Measurements from ENCODE around the gene PTBP3.

DNA sequence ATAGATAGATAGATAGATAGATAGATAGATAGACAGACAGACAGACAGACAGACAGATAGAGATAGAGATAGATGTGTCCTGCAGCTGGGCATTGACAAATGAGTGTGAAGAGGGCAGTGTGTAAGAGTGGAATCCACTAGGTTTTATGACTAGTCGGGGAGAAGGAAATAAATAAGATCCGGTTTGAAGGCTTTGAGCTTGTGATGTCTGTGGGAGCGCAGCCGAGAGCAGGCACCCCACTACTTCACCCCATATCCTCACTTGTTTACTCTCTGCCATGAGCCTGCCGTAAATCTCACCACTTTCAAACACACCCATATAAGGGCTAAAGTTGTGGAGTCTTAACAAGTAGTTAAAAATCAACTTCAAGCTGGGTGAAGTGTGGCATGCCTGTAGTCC lies 156.9 kb downstream of the PTBP3 start:
- no peak for TF ChIP-seq POLR2AphosphoS5 (IDR thresholded peaks at IDR 0.05; ENCODE audit: borderline replicate concordance, low read depth, low read length)
- no peak for TF ChIP-seq EZH2 (IDR thresholded peaks at IDR 0.05)
